Chondrocyte (in vitro differentiated cells): ENCODE data around the gene NOD1. TPM values are rescaled to one million over a fixed set of nuclear protein-coding genes. Genes with fewer than 3 reads are reported as not detected.
A peak's percentile ranks its signal among the peaks of the same experiment; 100 is the strongest.

Experiments
- DNase-seq: peaks from one replicate; pipeline ENCODE4 v3.0.0; 2021; ENCODE audit warnings: mixed read lengths, low spot score
- H3K27ac Mint-ChIP-seq: one replicate; pipeline ENCODE4 v1.8.0; 2021; ENCODE audit warnings: mild to moderate bottlenecking, moderate library complexity, mixed read lengths; ENCODE audit not compliant: unreplicated experiment
- H3K27me3 Mint-ChIP-seq: 2 replicates; pipeline ENCODE4 v1.8.0; 2021; ENCODE audit warnings: low read depth, mixed read lengths
- H3K36me3 Mint-ChIP-seq: 2 replicates; pipeline ENCODE4 v1.8.0; 2021; ENCODE audit warnings: low read depth, mixed read lengths
- H3K4me1 Mint-ChIP-seq: 2 replicates; pipeline ENCODE4 v1.8.0; 2021; ENCODE audit warnings: low read depth, mild to moderate bottlenecking, mixed read lengths
- H3K4me3 Mint-ChIP-seq: one replicate; pipeline ENCODE4 v1.8.0; 2021; ENCODE audit warnings: mild to moderate bottlenecking, moderate library complexity, mixed read lengths; ENCODE audit not compliant: unreplicated experiment
- H3K9me3 Mint-ChIP-seq: 2 replicates; pipeline ENCODE4 v1.8.0; 2021; ENCODE audit warnings: low read depth, mixed read lengths
- total RNA-seq: library from RNA; stranded (reverse); gene quantifications from 3 replicates; pipeline ENCODE4 v1.2.1, GENCODE V29; 2021
- TF ChIP-seq, protein P1 (sequence below): fragments of 200-600 bp; sonication (generic); IDR thresholded peaks from 2 replicates; pipeline ENCODE4 v1.5.0; 2021; ENCODE audit warnings: antibody characterized with exemption, mild to moderate bottlenecking, moderate library complexity

The NOD1 gene
- total RNA-seq, 1 donor from 2014 or later, result 6.6 TPM

GRCh38 chr7:30434140-30434799, 44.3 kb downstream of the NOD1 start:
- TF ChIP-seq, protein P1, sequence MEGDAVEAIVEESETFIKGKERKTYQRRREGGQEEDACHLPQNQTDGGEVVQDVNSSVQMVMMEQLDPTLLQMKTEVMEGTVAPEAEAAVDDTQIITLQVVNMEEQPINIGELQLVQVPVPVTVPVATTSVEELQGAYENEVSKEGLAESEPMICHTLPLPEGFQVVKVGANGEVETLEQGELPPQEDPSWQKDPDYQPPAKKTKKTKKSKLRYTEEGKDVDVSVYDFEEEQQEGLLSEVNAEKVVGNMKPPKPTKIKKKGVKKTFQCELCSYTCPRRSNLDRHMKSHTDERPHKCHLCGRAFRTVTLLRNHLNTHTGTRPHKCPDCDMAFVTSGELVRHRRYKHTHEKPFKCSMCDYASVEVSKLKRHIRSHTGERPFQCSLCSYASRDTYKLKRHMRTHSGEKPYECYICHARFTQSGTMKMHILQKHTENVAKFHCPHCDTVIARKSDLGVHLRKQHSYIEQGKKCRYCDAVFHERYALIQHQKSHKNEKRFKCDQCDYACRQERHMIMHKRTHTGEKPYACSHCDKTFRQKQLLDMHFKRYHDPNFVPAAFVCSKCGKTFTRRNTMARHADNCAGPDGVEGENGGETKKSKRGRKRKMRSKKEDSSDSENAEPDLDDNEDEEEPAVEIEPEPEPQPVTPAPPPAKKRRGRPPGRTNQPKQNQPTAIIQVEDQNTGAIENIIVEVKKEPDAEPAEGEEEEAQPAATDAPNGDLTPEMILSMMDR, result no peak
- H3K36me3 Mint-ChIP-seq, result peaks cover 29% of the 10 kb centered on the region
- H3K27ac Mint-ChIP-seq, result no peak overlapping the region
- H3K4me3 Mint-ChIP-seq, result no peak overlapping the region
- H3K27me3 Mint-ChIP-seq, result no peaks in the 10 kb centered on the region
- no peak for DNase-seq
- H3K9me3 Mint-ChIP-seq, result no peaks in the 10 kb centered on the region
- H3K4me1 Mint-ChIP-seq, result peaks cover 30% of the 10 kb centered on the region

- H3K4me1 Mint-ChIP-seq, result peaks cover 30% of the 10 kb centered on the region
- TF ChIP-seq, protein P1, result no peak
- H3K27ac Mint-ChIP-seq, result peak overlapping the region; percentile 5
- no peaks in the 10 kb centered on the region for H3K9me3 Mint-ChIP-seq
- no peak for DNase-seq
- H3K36me3 Mint-ChIP-seq, result peaks cover 26% of the 10 kb centered on the region
- no peak overlapping the region for H3K4me3 Mint-ChIP-seq
- no peaks in the 10 kb centered on the region for H3K27me3 Mint-ChIP-seq
These were observed 45.1 kb downstream of the NOD1 start for GRCh38 chr7:30433506-30433905.

GRCh38 chr7:30433082-30433481, 45.5 kb downstream of the NOD1 start:
- H3K9me3 Mint-ChIP-seq, result no peaks in the 10 kb centered on the region
- H3K36me3 Mint-ChIP-seq, result peaks cover 26% of the 10 kb centered on the region
- H3K27me3 Mint-ChIP-seq, result no peaks in the 10 kb centered on the region
- peak overlapping the region; percentile 67 for H3K27ac Mint-ChIP-seq
- H3K4me1 Mint-ChIP-seq, result peaks cover 30% of the 10 kb centered on the region
- DNase-seq, result no peak
- H3K4me3 Mint-ChIP-seq, result no peak overlapping the region
- TF ChIP-seq, protein P1, result no peak

DNA sequence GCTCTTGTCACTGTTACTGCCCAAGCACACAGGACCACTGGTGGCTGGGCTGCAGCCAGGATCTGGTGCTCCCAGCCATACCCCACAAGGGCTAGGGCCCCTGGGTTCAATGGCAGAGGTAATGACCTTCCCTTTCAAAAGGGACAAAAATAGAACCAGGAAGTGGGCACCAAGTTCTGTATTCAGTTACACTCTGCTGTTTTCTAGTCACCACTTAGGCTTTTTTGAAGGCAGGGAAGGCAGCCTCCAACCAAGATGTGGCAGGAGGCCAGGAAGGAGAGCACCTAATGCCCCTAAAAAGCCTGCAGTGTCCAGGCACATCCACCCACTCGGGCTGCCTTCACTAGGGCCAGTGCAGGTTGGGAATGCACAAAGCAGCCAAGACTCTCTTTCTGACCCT, 47.8 kb downstream of the NOD1 start:
- Mint-ChIP-seq H3K4me3 (no peak overlapping the region), H3K36me3 (peaks cover 27% of the 10 kb centered on the region), H3K27me3 (no peaks in the 10 kb centered on the region), H3K9me3 (no peaks in the 10 kb centered on the region), H3K27ac (no peak overlapping the region), H3K4me1 (peaks cover 30% of the 10 kb centered on the region)
- DNase-seq, result no peak
- TF ChIP-seq, protein P1, result no peak

DNA sequence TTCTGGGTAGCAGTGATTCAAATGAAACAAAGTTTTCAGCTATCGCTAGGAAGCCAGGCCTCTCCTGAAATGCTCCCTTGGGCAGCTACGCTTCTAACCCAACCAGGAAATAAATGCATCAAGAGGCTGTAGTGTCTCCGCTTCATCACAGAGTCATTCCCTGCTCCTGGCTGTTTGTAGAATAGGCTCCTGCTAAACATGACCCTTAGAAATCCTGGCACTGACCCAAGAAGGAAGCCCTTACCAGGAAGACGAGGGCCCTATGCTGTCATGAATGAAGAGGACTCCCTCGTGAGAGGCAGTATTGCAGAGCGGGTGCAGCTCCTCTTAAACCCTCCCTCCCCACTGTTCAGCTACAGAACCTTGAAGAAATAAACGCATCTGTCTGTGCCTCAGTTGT, 48.3 kb downstream of the NOD1 start:
- peaks cover 30% of the 10 kb centered on the region for H3K4me1 Mint-ChIP-seq
- no peaks in the 10 kb centered on the region for H3K27me3 Mint-ChIP-seq
- H3K36me3 Mint-ChIP-seq, result peaks cover 29% of the 10 kb centered on the region
- H3K4me3 Mint-ChIP-seq, result no peak overlapping the region
- H3K27ac Mint-ChIP-seq, result no peak overlapping the region
- DNase-seq, result no peak
- TF ChIP-seq, protein P1, result no peak
- H3K9me3 Mint-ChIP-seq, result no peaks in the 10 kb centered on the region
